HG03571 (cell line): Measurements from ENCODE around the gene RPS6KL1.

Experiments used
- ATAC-seq: cut with Tn5 transposase; IDR thresholded peaks from one replicate; pipeline ENCODE4 v1.9.1; 2021; ENCODE audit not compliant: unreplicated experiment

RPS6KL1 gene

DNA sequence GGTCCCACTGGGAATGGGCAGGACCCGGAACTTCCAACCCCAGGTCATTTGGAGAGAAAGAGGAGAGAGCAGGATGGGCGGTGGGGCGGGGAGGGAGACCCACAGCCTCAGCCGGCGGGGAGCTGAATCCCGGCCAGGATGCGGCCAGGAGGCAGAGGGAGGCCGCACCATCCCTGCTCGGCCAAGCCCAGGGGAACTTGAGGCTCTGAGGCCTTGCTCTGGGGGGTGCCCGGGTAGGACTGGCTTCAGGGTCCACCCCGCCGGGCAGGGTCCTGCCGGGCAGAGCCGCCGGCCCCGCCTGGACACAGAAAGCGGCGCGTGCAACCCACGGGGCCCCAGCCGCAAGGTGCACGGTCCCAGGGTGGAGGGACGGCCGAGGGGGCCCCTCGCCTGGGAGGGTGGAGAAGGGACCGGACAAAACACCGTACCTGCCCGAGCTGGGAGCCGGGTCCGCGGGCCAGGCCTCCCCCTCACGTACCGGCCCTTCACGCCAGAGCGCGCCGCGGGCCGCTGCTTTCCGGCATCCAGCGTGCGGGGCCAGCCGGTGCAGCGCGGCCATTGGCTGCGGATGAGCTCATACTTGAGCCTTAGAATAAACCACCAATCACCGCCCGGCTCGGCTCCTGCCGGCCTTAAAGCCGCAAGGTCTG lies at the start of gene RPS6KL1:
Gene RPS6KL1 (minus strand): TSS at position 509 of the 650 bp plus-strand sequence. CDS start 1,719 bp downstream, outside the sequence.
- peak; percentile 80 for ATAC-seq

GRCh38 chr14:74968811-74969210 lies 45.8 kb upstream of the RPS6KL1 start:
- ATAC-seq = no peak

DNA sequence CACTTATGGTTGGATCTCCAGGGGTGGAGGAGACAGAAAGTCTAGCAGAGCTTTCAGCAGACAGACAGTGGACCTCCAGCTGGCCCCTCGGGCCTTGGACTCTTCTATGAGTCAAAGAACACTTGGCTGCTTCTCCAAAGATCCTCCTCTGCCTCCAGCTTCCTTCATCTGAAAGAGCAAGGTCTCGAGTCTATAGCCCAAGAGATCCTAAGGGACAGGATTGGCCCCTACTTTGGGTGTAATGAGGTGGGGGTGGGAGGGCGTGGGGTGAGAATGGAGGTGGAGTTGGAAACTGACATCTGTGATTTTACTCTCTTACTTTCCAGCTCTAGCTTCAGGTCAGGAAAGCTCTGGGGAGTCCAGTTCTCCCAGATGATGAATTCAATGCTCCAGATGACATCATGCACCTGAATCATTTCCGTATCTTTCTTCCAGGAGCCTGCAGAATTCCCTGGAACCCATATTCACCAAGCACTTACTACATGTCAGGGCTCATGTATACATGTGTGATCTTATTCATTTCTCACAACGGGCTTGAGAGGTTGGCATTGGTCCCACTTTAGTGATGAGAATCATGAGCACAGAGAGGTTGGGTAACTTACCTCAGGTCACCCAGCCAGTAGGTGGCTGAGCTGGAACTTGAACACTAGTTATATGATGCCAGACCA lies 42.6 kb upstream of the RPS6KL1 start:
- ATAC-seq = no peak

- no peak for ATAC-seq
These were observed 41.9 kb upstream of the RPS6KL1 start for GRCh38 chr14:74964787-74965485.

DNA sequence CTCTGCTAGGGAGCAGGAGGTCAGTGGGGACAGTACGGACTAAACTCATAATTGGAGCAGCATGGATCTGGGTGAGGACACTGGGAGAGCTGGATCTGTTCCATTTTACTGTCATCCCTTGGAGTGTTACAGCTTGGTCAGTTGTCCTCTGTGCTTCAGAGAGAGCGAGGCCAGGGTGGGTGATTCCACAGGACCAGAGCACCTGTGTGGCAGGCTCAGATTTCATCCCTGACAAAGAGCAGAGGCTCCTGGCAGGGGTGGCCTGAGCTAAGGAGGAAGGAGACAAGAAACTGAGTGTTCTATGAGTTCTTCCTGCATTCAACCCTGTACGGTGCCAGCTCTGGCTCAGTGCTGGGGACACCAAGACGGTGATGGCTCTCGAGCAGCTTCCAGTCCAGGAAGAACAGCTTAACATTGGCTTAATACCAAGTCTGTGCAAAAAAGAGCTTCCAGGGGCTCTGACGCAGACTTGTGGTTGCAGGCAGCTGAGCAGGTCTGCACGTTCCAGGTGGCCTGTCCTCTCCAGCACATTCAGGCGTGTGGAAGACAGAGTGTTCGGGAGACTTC lies 40.7 kb upstream of the RPS6KL1 start:
- no peak for ATAC-seq

DNA sequence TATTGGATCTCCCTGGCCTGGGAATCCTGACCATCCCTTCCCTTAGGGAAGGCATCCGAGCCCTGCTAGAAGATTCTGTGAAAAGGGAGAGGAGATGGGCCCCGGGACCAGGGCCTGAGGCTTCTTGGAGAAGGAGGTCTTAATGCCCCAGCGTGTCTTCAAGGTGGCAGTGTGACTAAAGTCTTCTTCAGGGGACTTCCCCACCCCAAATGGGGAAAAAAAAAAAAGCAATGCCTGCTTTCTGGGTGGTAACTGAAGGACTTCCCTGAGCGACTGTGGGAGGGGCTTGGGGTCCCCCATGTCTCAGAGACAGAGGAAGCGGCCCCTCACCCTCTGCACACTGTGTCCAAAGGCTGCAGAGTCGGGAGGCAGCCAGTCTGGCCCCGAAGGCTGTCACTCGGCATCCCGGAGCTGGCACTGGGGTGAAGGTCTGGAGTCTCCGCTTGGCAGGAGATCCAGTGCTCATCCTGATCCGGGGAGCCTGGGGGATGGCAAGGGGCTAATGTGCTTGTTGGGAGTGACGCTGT lies 40.2 kb upstream of the RPS6KL1 start:
- ATAC-seq = no peak

GRCh38 chr14:74962493-74962892 lies 39.4 kb upstream of the RPS6KL1 start:
- ATAC-seq = no peak

- no peak for ATAC-seq
These were observed 39.0 kb upstream of the RPS6KL1 start for GRCh38 chr14:74962046-74962445.

- no peak for ATAC-seq
These were observed 38.3 kb upstream of the RPS6KL1 start for GRCh38 chr14:74961238-74961911.

- ATAC-seq = no peak
These were observed 37.7 kb upstream of the RPS6KL1 start for GRCh38 chr14:74960736-74961135.

DNA sequence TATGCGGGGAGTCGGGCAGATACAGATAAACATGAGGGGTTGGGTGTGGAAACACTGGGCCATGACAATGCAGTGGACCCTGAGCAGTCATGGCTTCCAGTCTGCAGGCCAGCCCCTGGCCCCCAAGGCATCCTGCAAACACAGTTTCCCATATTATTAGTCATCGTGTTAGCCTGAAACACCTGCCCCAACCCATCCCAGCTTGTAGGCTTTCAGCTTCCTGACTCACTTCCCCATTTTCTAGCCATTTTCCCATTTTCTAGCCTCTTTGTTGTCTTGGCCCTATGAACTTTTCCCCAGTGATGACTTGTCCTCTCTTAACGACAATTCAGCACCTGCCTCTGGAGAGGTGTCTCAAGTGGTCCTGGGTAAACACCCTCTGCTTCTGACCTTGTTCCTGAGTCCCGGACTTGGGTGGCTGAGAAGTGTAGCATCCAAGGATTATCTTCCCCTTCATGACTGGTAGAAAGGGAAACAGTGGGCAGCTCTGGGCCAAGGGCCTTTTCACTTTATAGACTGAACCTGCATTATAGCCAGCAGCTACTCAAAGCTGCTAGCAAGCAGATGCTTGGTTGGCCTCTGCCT lies 36.6 kb upstream of the RPS6KL1 start:
- no peak for ATAC-seq

DNA sequence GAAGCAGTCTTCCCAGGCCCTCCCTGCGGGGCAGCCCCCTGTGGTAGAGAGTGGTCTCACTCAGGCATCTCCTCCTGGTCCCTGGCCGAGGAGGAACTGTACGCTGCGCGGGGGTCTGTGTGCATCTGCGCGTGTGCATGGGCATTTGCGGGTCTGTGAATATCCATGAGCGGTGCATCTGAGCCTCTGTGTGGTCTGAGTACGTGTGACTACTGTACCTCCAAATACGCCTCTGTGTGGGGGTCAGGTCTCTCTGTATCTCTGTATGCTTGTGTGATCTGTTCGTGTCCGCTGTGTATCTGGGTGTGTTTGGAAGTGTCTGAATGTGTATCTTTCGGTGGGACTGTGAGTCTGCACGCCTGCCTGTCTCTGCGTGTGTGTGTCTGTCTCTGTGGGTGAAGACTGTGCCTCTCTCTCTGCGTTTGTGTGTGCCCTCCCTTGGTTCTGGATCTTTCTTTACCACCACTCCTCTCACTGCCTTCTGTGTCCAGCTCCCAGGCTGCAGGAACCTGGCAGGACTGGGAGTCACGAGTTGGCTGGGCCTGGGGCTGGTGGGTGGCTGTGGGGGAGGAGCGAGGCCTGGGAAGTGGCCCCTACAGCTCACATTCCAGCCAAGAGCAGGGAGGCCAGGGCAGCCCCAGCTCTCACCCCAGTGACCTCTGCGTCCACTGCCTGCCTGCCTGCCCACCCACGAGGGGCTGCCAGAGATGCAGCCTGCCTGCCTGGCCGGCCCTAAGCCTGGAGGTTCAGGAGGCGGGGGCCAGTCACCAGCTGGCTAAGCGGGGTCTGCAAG lies 33.4 kb upstream of the RPS6KL1 start:
- ATAC-seq = no peak

DNA sequence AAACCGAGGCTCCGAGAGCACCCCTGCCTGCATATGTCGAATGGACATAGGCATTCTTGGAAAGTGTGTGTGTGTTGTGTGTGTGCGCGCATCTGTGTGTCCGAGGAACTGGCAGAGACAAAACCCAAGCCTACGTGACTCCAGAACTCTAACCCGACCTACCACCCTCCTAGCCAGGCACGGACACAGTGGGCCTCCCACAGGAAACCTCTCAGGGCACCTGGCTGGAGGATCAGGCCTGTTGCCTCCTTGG lies 32.9 kb upstream of the RPS6KL1 start:
- ATAC-seq = no peak

DNA sequence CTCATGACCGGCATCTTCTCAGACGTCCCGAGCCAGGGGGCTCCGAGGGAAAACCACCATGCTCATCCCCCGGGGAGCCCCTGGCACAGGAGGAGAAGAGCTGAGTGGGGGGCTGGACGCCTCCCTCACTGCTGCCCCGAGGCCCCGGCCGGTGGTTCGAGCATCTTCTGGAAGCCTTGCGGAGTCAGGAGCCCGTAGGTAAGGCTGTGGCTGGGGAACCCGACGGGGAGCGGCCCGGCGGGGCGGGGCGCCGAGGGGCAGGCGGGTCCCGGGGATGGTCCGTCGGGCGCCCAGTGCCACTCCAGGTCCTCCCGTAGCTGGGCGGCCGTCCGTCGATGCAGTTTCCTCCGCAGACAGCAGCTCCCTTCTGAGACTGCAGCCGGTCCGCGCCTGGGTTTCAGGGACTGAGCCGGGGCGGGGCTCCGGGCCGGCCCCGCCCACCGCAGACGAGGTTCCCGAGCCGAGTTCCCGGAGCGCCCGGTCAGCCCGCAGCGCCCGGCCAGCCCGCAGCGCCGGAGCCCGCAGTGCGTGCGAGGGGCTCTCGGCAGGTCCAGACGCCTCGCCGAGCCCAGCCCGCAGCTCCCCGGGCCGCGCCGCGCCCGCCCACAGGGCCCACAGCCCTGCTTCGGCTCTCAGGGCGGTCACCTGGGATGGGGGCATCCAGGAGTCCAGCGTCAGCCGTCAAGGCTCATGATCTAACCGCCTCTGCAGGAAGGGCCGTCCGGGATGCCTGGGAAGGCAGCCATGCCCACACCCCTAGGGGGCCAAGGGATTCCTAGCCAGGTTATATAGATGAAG lies 32.4 kb upstream of the RPS6KL1 start, which contains the start of gene PGF:
Gene PGF (minus strand): TSS at position 369 of the 798 bp plus-strand sequence. CDS start 355 bp downstream, at position 14.
- ATAC-seq = no peak

DNA sequence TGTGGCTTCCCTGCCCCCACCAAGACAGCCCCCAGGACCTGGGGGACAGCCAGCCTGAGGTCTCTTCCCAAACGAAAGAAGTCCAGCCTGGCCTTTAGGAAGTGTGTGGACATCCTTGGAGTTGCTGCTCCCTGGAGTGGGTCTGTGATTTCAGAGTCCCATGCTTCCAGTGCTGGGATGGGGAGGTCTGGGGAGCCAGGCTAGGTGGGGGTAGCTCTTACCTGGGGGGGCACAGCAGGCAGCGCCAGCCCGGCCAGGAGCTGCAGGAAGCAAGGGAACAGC lies 31.8 kb upstream of the RPS6KL1 start:
- no peak for ATAC-seq

DNA sequence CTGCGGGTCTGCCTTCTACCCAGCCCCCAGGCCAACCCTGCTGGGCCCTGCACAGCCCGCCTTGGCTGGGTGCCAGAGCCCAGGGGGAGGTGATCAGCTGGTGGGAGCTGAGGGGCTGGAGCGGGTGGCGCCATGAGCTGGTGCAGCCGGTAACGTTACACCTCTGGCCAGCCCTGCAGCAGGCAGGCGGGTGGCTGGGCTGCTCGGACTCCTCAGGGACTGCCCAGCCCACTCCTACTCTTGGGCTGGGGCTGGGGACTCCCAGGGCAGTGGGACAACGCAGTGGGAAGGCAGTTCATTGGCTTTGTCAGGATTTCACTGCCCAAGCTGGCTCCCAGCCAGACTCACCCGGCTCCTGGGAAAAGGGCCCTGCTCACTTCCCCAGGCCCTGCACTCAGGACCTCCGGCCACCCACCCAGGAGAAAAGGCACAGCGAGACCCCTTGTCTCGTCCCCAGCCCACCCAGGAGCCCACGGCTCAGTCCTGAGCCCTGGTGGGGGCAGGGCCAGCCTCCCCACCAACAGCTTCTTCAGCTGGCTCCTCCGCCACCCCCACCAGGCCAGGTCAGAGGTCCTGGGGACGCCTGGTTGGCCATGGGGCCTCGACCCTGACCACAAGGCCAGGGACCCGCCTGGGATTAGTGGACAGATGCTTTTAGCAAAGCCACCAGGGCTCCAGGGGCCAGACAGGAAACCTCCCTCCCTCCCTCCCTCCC lies 31.3 kb upstream of the RPS6KL1 start:
- ATAC-seq = no peak

- ATAC-seq = no peak
These were observed 30.6 kb upstream of the RPS6KL1 start for GRCh38 chr14:74953686-74954085.

DNA sequence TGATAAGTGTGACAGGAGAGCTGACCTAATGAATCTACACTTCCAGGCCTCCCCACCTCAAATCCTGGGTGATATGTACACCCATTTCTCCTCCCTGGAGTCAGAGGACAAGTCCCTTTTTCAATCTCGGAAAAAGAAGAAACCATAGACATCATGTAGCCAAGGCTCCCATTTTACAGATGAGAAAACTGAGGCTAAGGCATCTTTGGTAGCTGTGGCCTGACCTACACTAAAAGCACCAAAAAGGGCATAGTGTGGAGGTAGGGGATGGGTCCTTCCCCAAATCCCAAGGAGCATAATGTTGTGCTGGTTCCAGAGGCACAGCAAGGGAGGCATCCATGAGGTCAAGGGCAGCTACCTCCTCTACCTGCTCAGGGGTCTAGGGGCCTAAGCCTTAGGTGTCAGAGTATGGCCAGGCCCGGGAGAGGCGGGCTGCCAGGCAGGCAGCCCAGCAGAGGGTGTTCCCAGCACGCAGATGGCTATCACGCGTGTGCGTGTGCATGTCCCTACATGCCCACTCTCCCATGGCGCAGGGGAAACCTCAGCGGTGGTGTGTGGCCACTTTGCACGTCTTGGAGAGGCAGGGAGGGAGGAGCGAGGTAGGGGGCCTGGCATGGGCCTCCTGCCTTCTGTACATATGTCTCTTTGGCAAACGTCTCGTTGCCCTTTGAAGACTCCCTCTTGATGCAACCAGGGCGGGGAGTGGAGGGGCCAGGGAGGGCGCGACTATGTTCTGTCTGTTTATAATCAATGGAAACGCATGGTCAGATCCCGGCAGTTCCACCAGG lies 29.8 kb upstream of the RPS6KL1 start:
- ATAC-seq = no peak
